Smooth muscle cell (in vitro differentiated cells): ENCODE results near the gene COX19. TPM values are rescaled to one million over a fixed set of nuclear protein-coding genes. Genes with fewer than 3 reads are reported as not detected.
"Not testable (repeated sequence)": the region's sequence is repeated elsewhere in the genome, so short reads cannot be mapped to it uniquely, and the experiment has no call there.

Experiments used
- DNase-seq: peaks from one replicate; lab custom pipeline; 2025; ENCODE audit not compliant: unreplicated experiment; lab: John Stamatoyannopoulos, UW
- H2AFZ ChIP-seq: fragments of 200-600 bp; sonication (generic); 2 replicates; pipeline ENCODE4 v1.6.0; 2016; ENCODE audit warnings: antibody characterized with exemption, low read depth, mild to moderate bottlenecking
- H3F3A ChIP-seq: fragments of 200-600 bp; sonication (generic); 2 replicates; pipeline ENCODE4 v1.6.0; 2017; ENCODE audit warnings: antibody characterized with exemption, low read depth
- H3K27ac ChIP-seq: fragments of 200-600 bp; sonication (generic); 2 replicates; pipeline ENCODE4 v1.5.1; 2016; ENCODE audit warnings: low read depth, mild to moderate bottlenecking
- H3K27me3 ChIP-seq: fragments of 200-600 bp; sonication (generic); 2 replicates; pipeline ENCODE4 v1.6.1; 2016; ENCODE audit warnings: low read depth, mild to moderate bottlenecking
- H3K36me3 ChIP-seq: fragments of 200-600 bp; sonication (generic); 2 replicates; pipeline ENCODE4 v1.5.1; 2016; ENCODE audit warnings: low read depth
- H3K4me1 ChIP-seq: fragments of 200-600 bp; sonication (generic); 2 replicates; pipeline ENCODE4 v1.5.1; 2016; ENCODE audit warnings: low read depth
- H3K4me2 ChIP-seq: fragments of 200-600 bp; sonication (generic); 2 replicates; pipeline ENCODE4 v1.6.0; 2016; ENCODE audit warnings: mild to moderate bottlenecking
- H3K4me3 ChIP-seq: fragments of 200-600 bp; sonication (generic); 2 replicates; pipeline ENCODE4 v1.5.1; 2016; ENCODE audit warnings: mild to moderate bottlenecking
- H3K79me2 ChIP-seq: fragments of 200-600 bp; sonication (generic); 2 replicates; pipeline ENCODE4 v1.6.0; 2016; ENCODE audit warnings: low read depth, mild to moderate bottlenecking
- H3K9ac ChIP-seq: fragments of 200-600 bp; sonication (generic); 2 replicates; pipeline ENCODE4 v1.6.0; 2016; ENCODE audit warnings: low read depth
- H3K9me3 ChIP-seq: fragments of 200-600 bp; sonication (generic); replicated peaks from 2 replicates; pipeline ENCODE4 v1.5.1; 2016; ENCODE audit warnings: low read depth
- H4K20me1 ChIP-seq: fragments of 200-600 bp; sonication (generic); 2 replicates; pipeline ENCODE4 v1.6.0; 2016; ENCODE audit warnings: low read depth
- WGBS: methylation state at CpG from one replicate; pipeline ENCODE4 v1.1.7; 2016; ENCODE audit warnings: low lambda C conversion rate; 5-methylcytosine and 5-hydroxymethylcytosine counted together
- polyA plus RNA-seq: library from polyadenylated mRNA; unstranded; fragments of >200 nt; fragmentation: Nextera tagmentation; extraction: Ambion mirVana; gene quantifications from 2 replicates; pipeline ENCODE4 v1.2.1, GENCODE V29; 2016
- total RNA-seq: library from RNA; depleted of rRNA; stranded (reverse); fragments of >200 nt; gene quantifications from 2 replicates; pipeline ENCODE4 v1.2.3, GENCODE V29; 2014
- TF ChIP-seq, protein P1 (sequence below): fragments of 200-600 bp; sonication (generic); IDR thresholded peaks from 2 replicates; pipeline ENCODE4 v1.5.1; 2017; ENCODE audit warnings: borderline replicate concordance, mild to moderate bottlenecking, antibody characterized with exemption; ENCODE audit not compliant: insufficient read depth, poor library complexity, severe bottlenecking

COX19 gene
- total and polyA plus RNA-seq, 2 experiments from 2014 or later, result 10.0 to 10.4 TPM

DNA sequence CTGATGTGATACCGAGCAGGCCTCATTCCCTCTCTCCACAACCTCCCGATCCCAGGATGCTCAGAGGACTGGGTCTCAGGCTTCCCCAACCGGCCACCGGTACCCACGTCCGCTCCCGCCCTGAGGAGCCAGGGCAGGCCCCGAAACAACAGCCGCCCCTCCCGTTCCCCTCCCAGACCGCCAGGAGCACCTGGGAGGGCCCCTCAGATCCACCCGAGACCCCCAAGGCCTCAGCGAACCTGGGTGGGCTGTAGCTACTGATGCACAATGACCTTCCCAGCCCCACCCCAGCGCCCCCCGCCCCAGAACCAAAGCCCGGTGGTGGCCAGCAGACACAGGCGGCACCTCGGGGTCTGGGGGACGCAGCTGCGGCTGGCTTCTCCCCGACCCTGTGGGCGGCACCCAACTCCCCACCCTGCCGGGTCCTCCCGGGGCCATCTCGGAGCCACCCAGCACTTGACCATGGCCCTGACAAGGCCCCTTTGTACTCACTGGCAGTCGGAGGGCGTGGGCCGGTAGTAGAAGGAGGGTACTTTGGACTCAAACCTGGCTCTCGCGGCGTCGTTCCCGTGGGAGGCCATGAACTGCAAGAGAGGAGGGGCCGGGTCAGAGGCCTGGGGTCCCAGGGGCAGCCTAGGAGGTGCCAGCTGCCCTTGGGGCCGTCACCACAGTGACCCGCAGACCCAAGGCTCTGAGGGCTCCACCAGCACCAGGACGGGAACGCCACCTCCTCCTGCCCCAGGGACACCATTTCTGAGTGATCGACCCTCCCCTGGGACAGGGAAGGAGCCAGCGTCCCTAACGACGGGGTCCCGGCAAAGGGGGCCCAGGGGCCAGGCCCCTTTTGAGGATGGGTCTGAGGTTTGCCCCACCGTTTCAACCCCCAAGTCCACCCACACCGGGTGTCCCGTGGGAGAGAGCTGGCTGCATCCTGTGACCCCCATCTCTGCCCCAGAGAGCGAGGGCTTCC lies 49.0 kb downstream of the COX19 start:
- no peak overlapping the region for H3K4me2 ChIP-seq
- no peaks in the 10 kb centered on the region for H3K27me3 ChIP-seq
- no peak overlapping the region for H3K27ac ChIP-seq
- WGBS, result 88% methylated on average over 40 of the region's 47 CpGs
- H3F3A ChIP-seq, result no peaks in the 10 kb centered on the region
- TF ChIP-seq, protein P1, sequence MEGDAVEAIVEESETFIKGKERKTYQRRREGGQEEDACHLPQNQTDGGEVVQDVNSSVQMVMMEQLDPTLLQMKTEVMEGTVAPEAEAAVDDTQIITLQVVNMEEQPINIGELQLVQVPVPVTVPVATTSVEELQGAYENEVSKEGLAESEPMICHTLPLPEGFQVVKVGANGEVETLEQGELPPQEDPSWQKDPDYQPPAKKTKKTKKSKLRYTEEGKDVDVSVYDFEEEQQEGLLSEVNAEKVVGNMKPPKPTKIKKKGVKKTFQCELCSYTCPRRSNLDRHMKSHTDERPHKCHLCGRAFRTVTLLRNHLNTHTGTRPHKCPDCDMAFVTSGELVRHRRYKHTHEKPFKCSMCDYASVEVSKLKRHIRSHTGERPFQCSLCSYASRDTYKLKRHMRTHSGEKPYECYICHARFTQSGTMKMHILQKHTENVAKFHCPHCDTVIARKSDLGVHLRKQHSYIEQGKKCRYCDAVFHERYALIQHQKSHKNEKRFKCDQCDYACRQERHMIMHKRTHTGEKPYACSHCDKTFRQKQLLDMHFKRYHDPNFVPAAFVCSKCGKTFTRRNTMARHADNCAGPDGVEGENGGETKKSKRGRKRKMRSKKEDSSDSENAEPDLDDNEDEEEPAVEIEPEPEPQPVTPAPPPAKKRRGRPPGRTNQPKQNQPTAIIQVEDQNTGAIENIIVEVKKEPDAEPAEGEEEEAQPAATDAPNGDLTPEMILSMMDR, result no peak
- H3K36me3 ChIP-seq, result no peaks in the 10 kb centered on the region
- no peaks in the 10 kb centered on the region for H3K4me1 ChIP-seq
- DNase-seq, result no peak
- no peak overlapping the region for H3K9ac ChIP-seq
- H3K79me2 ChIP-seq, result no peaks in the 10 kb centered on the region
- H3K4me3 ChIP-seq, result no peak overlapping the region
- no peaks in the 10 kb centered on the region for H4K20me1 ChIP-seq
- H2AFZ ChIP-seq, result no peak overlapping the region
- no peaks in the 10 kb centered on the region for H3K9me3 ChIP-seq

DNA sequence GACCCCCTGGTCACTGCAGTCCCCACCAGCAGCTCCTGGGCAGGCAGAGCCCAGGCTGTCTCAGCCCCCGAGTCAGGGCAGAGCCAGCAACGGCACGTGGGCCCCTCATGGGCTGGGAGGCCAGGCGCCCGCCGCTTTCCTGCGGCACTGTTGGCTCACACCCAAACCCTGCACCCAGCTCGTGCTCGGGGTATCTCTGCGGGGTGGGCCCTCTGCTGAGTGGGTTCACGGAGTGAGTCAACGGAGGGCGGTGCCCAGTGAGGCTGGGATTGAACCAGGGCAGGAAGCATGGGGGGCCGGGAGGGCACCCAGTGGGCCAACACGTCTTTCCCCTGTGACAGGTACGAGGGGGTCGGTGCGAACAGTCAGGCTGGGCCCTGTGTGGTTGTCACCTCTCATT lies 49.7 kb downstream of the COX19 start:
- no peak for DNase-seq
- no peaks in the 10 kb centered on the region for H3K4me1 ChIP-seq
- no peak overlapping the region for H2AFZ ChIP-seq
- H3K27me3 ChIP-seq, result no peaks in the 10 kb centered on the region
- no peaks in the 10 kb centered on the region for H3K36me3 ChIP-seq
- WGBS, result 91% methylated on average over 17 of the region's 18 CpGs
- no peak overlapping the region for H3K4me2 ChIP-seq
- no peak overlapping the region for H3K9ac ChIP-seq
- H4K20me1 ChIP-seq, result no peaks in the 10 kb centered on the region
- TF ChIP-seq, protein P1, result no peak
- H3F3A ChIP-seq, result no peaks in the 10 kb centered on the region
- H3K9me3 ChIP-seq, result no peaks in the 10 kb centered on the region
- no peak overlapping the region for H3K27ac ChIP-seq
- H3K79me2 ChIP-seq, result no peaks in the 10 kb centered on the region
- H3K4me3 ChIP-seq, result no peak overlapping the region

DNA sequence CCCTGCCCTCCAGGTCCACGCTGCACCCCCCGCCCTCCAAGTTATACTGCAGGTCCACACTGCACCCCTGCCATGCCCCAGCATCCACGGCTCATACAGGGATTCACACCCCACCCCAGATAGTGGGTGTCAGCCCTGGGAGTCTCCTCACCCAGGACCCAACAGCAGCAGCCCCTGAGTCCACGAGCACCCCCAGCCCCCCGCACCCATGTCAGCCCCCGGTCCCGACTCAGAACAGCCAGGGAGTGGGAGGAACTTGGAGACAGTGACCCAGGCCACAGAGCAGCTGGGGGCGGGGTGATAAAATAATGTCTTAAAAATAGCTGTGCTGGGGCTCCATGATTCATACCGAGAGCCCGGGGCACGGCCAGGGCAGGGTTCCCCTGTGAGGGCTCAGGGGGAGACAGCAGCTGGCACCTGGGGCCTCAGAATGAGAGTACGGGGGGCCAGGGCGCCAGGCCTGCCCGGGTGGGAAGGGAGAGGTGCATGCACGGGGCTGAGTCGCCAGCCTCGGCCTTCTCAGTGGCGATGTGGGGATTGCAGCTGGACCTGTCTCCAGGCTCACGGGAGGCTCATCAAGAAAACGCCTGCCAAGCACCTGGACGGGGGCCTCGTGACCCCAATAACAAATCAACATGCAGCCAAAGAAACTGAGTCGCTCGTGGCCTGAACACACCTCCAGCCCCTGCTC lies 50.7 kb downstream of the COX19 start:
- no peaks in the 10 kb centered on the region for H3K4me1 ChIP-seq
- H3K27me3 ChIP-seq, result no peaks in the 10 kb centered on the region
- TF ChIP-seq, protein P1, result no peak
- H3K9ac ChIP-seq, result no peak overlapping the region
- peak overlapping the region; percentile 51 for H3K4me2 ChIP-seq
- H3K4me3 ChIP-seq, result no peak overlapping the region
- no peaks in the 10 kb centered on the region for H3K36me3 ChIP-seq
- DNase-seq, result no peak
- H2AFZ ChIP-seq, result no peak overlapping the region
- no peaks in the 10 kb centered on the region for H3K79me2 ChIP-seq
- H3K9me3 ChIP-seq, result no peaks in the 10 kb centered on the region
- no peaks in the 10 kb centered on the region for H4K20me1 ChIP-seq
- no peaks in the 10 kb centered on the region for H3F3A ChIP-seq
- WGBS, result 60% methylated on average over 12 of the region's 24 CpGs
- no peak overlapping the region for H3K27ac ChIP-seq

DNA sequence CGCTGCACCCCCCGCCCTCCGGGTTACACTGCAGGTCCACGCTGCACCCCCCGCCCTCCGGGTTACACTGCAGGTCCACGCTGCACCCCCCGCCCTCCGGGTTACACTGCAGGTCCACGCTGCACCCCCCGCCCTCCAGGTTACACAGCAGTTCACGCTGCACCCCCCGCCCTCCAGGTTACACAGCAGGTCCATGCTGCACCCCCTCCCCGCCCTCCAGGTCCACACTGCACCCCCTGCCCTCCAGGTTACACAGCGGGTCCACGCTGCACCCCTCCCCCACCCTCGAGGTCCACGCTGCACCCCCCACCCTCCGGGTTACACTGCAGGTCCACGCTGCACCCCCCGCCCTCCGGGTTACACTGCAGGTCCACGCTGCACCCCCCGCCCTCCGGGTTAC lies 51.3 kb downstream of the COX19 start:
- DNase-seq, H3K4me2 ChIP-seq, H4K20me1 ChIP-seq, H3K27ac ChIP-seq, H3K79me2 ChIP-seq, H3K36me3 ChIP-seq, H2AFZ ChIP-seq, H3F3A ChIP-seq, H3K9ac ChIP-seq, H3K27me3 ChIP-seq, H3K9me3 ChIP-seq, H3K4me1 ChIP-seq, H3K4me3 ChIP-seq: not testable (repeated sequence)
- WGBS, result 85% methylated on average over 5 of the region's 25 CpGs
